ENCODE results near the gene PDE5A. TPM values are rescaled to one million over a fixed set of nuclear protein-coding genes. Genes with fewer than 3 reads are reported as not detected.

Gene PDE5A
- total RNA-seq, 3 donors from 2014 or later = 7.5 to 49.8 (median 21.6) TPM

GRCh38 chr4:119498527-119498926, 130.1 kb downstream of the PDE5A start:
- H3K4me1 ChIP-seq = no peaks in the 10 kb centered on the region
- intact Hi-C loops (cut with DNase I; ENCODE audit: low total_unique reads) = no loop called here
- no peak overlapping the region for H3K4me3 ChIP-seq
- peak overlapping the region in 1 of 2 donors; percentile 38 for H3K27ac ChIP-seq
- DNase-seq (ENCODE audit: low spot score in 2 of 2) = no peak
- H3K36me3 ChIP-seq = no peaks in the 10 kb centered on the region
- no peak for TF ChIP-seq POLR2AphosphoS5 (IDR thresholded peaks at IDR 0.05)
- no peak for TF ChIP-seq POLR2A (IDR thresholded peaks at IDR 0.05)
- TF ChIP-seq CTCF (IDR thresholded peaks at IDR 0.05) = no peak
- H3K27me3 ChIP-seq = no peaks in the 10 kb centered on the region
- H3K9me3 ChIP-seq = no peaks in the 10 kb centered on the region

GRCh38 chr4:119493886-119494285, 134.7 kb downstream of the PDE5A start:
- no peak for DNase-seq (ENCODE audit: low spot score in 2 of 2)
- Histone ChIP-seq H3K9me3 (no peaks in the 10 kb centered on the region), H3K27ac (no peak overlapping the region), H3K27me3 (no peaks in the 10 kb centered on the region), H3K4me3 (no peak overlapping the region), H3K4me1 (no peaks in the 10 kb centered on the region), H3K36me3 (no peaks in the 10 kb centered on the region)
- TF ChIP-seq POLR2AphosphoS5 (IDR thresholded peaks at IDR 0.05) (no peak), CTCF (IDR thresholded peaks at IDR 0.05) (no peak), POLR2A (IDR thresholded peaks at IDR 0.05) (no peak)
- intact Hi-C loops (cut with DNase I; ENCODE audit: low total_unique reads) = no loop called here

- H3K27me3 ChIP-seq = no peaks in the 10 kb centered on the region
- no peak overlapping the region for H3K27ac ChIP-seq
- H3K9me3 ChIP-seq = no peaks in the 10 kb centered on the region
- no peak for DNase-seq (ENCODE audit: low spot score in 2 of 2)
- no peak for TF ChIP-seq POLR2AphosphoS5 (IDR thresholded peaks at IDR 0.05)
- TF ChIP-seq POLR2A (IDR thresholded peaks at IDR 0.05) = no peak
- TF ChIP-seq CTCF (IDR thresholded peaks at IDR 0.05) = no peak
- no peak overlapping the region for H3K4me3 ChIP-seq
- H3K36me3 ChIP-seq = no peaks in the 10 kb centered on the region
- intact Hi-C loops (cut with DNase I; ENCODE audit: low total_unique reads) = no loop called here
- no peaks in the 10 kb centered on the region for H3K4me1 ChIP-seq
Measured at GRCh38 chr4:119493419-119493818, 135.2 kb downstream of the PDE5A start.

GRCh38 chr4:119490335-119490734, 138.3 kb downstream of the PDE5A start:
- no peak for DNase-seq (ENCODE audit: low spot score in 2 of 2)
- H3K4me3 ChIP-seq = no peak overlapping the region
- H3K9me3 ChIP-seq = no peaks in the 10 kb centered on the region
- no peak for TF ChIP-seq POLR2AphosphoS5 (IDR thresholded peaks at IDR 0.05)
- TF ChIP-seq POLR2A (IDR thresholded peaks at IDR 0.05) = no peak
- TF ChIP-seq CTCF (IDR thresholded peaks at IDR 0.05) = no peak
- H3K36me3 ChIP-seq = no peaks in the 10 kb centered on the region
- no peaks in the 10 kb centered on the region for H3K4me1 ChIP-seq
- no peak overlapping the region for H3K27ac ChIP-seq
- intact Hi-C loops (cut with DNase I; ENCODE audit: low total_unique reads) = no loop called here
- no peaks in the 10 kb centered on the region for H3K27me3 ChIP-seq

GRCh38 chr4:119489305-119489704, 139.3 kb downstream of the PDE5A start:
- intact Hi-C loops (cut with DNase I; ENCODE audit: low total_unique reads) = no loop called here
- H3K9me3 ChIP-seq = no peaks in the 10 kb centered on the region
- no peak overlapping the region for H3K27ac ChIP-seq
- no peaks in the 10 kb centered on the region for H3K4me1 ChIP-seq
- DNase-seq (ENCODE audit: low spot score in 2 of 2) = no peak
- no peaks in the 10 kb centered on the region for H3K27me3 ChIP-seq
- TF ChIP-seq POLR2A (IDR thresholded peaks at IDR 0.05) (no peak), CTCF (IDR thresholded peaks at IDR 0.05) (no peak), POLR2AphosphoS5 (IDR thresholded peaks at IDR 0.05) (no peak)
- H3K4me3 ChIP-seq = no peak overlapping the region
- no peaks in the 10 kb centered on the region for H3K36me3 ChIP-seq
